ENCODE results near the gene UGGT1. TPM values are rescaled to one million over a fixed set of nuclear protein-coding genes. Genes with fewer than 3 reads are reported as not detected.

Gene UGGT1
- total RNA-seq, 1 experiment from 2014 or later: 55.9 TPM

GRCh38 chr2:128145651-128146050, 54.7 kb downstream of the UGGT1 start:
- no peak overlapping the region for H2BK12ac ChIP-seq (ENCODE audit: insufficient read length, low read depth, low read length)
- no peak overlapping the region for H4K5ac ChIP-seq (ENCODE audit: insufficient read length, low read depth, low read length)
- no peak overlapping the region for H4K8ac ChIP-seq (replicated peaks; ENCODE audit: insufficient read length, low read depth, low read length)
- H3K36me3 Mint-ChIP-seq (ENCODE audit: insufficient read depth in 1 of 3, low read depth in 3 of 3): peaks cover 7 to 43% (median 28%) of the 10 kb centered on the region in 3 experiments; a peak in 6 of 7 replicates
- no peak for TF ChIP-seq CTCF (conservative IDR thresholded peaks at IDR 0.05)
- H3K9me3 ChIP-seq (ENCODE audit: control insufficient read depth, low read depth, low read length): no peaks in the 10 kb centered on the region
- H3K27ac ChIP-seq (ENCODE audit: insufficient read length, low read depth, low read length): no peak overlapping the region
- H3K27me3 ChIP-seq (ENCODE audit: insufficient read depth, low read length): no peaks in the 10 kb centered on the region
- no peaks in the 10 kb centered on the region for H3K79me2 ChIP-seq (ENCODE audit: insufficient read depth, low read length)
- no peak overlapping the region for H3K14ac ChIP-seq (ENCODE audit: insufficient read depth, low read length)
- no peaks in the 10 kb centered on the region for H3K23me2 ChIP-seq (ENCODE audit: insufficient read length, low read depth, low read length, poor library complexity, severe bottlenecking)
- no CpG with 5 or more reads among the region's 3 CpGs for WGBS (ENCODE audit: extremely low coverage, insufficient read length, low lambda C conversion rate)
- H3K9me3 Mint-ChIP-seq: no peaks in the 10 kb centered on the region
- no peaks in the 10 kb centered on the region for H3K27me3 Mint-ChIP-seq (ENCODE audit: low read depth)
- no peak overlapping the region for H3K56ac ChIP-seq (ENCODE audit: insufficient read length, low read depth, low read length)
- H3K4me3 Mint-ChIP-seq: no peak overlapping the region
- H4K91ac ChIP-seq (ENCODE audit: insufficient read length, low read depth, low read length): no peak overlapping the region
- H2BK15ac ChIP-seq (ENCODE audit: low read depth, low read length): no peak overlapping the region
- no peak overlapping the region for H3K4me2 ChIP-seq (ENCODE audit: insufficient read depth, insufficient read length, low read length)
- H3K27ac Mint-ChIP-seq: no peak overlapping the region
- H3K4me1 Mint-ChIP-seq: no peaks in the 10 kb centered on the region
- no peak overlapping the region for H3K4ac ChIP-seq (ENCODE audit: low read depth, low read length)
- H3K9ac ChIP-seq (ENCODE audit: extremely low read depth, insufficient read length, low read length): no peak overlapping the region
- DNase-seq: no peak
- H3K79me1 ChIP-seq (ENCODE audit: insufficient read depth, low read depth, low read length, poor library complexity, severe bottlenecking): no peaks in the 10 kb centered on the region
- no peak overlapping the region for H2AFZ ChIP-seq (ENCODE audit: low read length)
- no peak overlapping the region for H2BK20ac ChIP-seq (ENCODE audit: low read depth, low read length, poor library complexity, severe bottlenecking)
- no peak overlapping the region for H2BK120ac ChIP-seq (ENCODE audit: low read depth, low read length, poor library complexity, severe bottlenecking)
- no peak overlapping the region for H3K18ac ChIP-seq (ENCODE audit: insufficient read length, low read depth, low read length)
- H3T11ph ChIP-seq (ENCODE audit: low read length): no peak overlapping the region
- no peak overlapping the region for H3K23ac ChIP-seq (ENCODE audit: insufficient read length, low read depth, low read length)
- H4K20me1 ChIP-seq (ENCODE audit: control insufficient read depth, insufficient read depth, insufficient read length): no peaks in the 10 kb centered on the region
- H2BK5ac ChIP-seq (ENCODE audit: insufficient read length, low read length): no peak overlapping the region
- H3K4me1 ChIP-seq (ENCODE audit: insufficient read depth, low read length): no peaks in the 10 kb centered on the region
- no peak overlapping the region for H2AK5ac ChIP-seq (ENCODE audit: insufficient read length, low read length)

Data from H9 (cell line).